IPS-20b (cell line): ENCODE results near the gene DCC.

Source experiments
- H3K27ac ChIP-seq: one replicate; pipeline ENCODE4 v1.5.1; 2013; ENCODE audit warnings: low read length
- H3K27me3 ChIP-seq: 2 replicates; pipeline ENCODE4 v1.6.1; 2013; ENCODE audit warnings: mild to moderate bottlenecking, low read length, inconsistent platforms; ENCODE audit not compliant: insufficient read depth
- H3K36me3 ChIP-seq: 2 replicates; pipeline ENCODE4 v1.6.1; 2013; ENCODE audit warnings: low read depth, mild to moderate bottlenecking, inconsistent platforms, low read length, moderate library complexity; ENCODE audit not compliant: insufficient read depth
- H3K4me1 ChIP-seq: 2 replicates; pipeline ENCODE4 v1.6.1; 2013; ENCODE audit warnings: mild to moderate bottlenecking, control low read depth, inconsistent platforms, low read length, moderate library complexity; ENCODE audit not compliant: insufficient read depth
- H3K4me3 ChIP-seq: 2 replicates; pipeline ENCODE4 v1.5.1; 2013; ENCODE audit warnings: mild to moderate bottlenecking, low read length, inconsistent platforms
- H3K9ac ChIP-seq: 2 replicates; pipeline ENCODE4 v1.6.1; 2013; ENCODE audit warnings: low read depth, mild to moderate bottlenecking, inconsistent platforms, low read length, moderate library complexity
- H3K9me3 ChIP-seq: 2 replicates; pipeline ENCODE4 v1.6.1; 2013; ENCODE audit warnings: mild to moderate bottlenecking, low read depth, low read length, inconsistent platforms; ENCODE audit not compliant: insufficient read depth

The DCC gene

DNA sequence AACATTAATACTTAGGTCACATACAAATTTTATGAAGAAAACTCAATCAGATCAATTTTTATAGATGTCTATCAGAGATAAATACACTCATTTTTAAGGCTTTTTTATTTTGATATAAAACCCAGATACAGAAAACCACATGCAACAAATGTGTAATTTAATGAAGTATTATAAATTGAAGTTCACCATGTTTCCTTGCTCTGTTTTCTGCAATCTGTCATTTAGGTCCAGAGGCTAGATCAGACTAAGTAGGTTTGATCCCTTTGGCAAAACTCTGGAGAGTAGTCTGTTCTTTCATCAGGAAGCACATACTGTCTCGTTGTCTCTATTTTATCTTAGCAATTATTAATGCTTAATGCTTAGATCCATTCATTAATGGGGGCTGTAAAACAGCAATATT, 1042.9 kb downstream of the DCC start:
- Histone ChIP-seq H3K9me3 (no peaks in the 10 kb centered on the region), H3K4me3 (no peak overlapping the region), H3K36me3 (no peaks in the 10 kb centered on the region)

DNA sequence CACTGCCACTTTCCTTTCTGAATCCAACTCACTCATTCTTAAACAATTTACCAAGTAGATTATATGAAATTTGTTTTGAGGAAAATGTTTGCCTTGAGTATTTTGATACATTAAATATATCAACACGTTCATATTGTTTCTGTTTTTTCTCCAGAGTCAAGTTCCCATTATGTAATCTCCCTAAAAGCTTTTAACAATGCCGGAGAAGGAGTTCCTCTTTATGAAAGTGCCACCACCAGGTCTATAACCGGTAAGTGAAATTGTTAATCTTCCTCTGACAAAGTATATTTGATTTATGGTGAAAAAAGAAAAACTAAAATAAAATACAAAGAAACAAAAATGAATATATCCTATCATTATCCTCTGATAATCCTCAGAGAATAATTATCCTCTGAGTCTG, 1045.9 kb downstream of the DCC start:
- Histone ChIP-seq H3K4me1 (peaks cover 4% of the 10 kb centered on the region; the same call in 1 of the 2 replicates), H3K27ac (no peak overlapping the region), H3K27me3 (no peaks in the 10 kb centered on the region), H3K9ac (no peak overlapping the region), H3K4me3 (no peak overlapping the region), H3K9me3 (no peaks in the 10 kb centered on the region), H3K36me3 (no peaks in the 10 kb centered on the region)

More for the DNA sequence above, 1042.9 kb downstream of the DCC start:
- no peaks in the 10 kb centered on the region for H3K27me3 ChIP-seq
- H3K9ac ChIP-seq = no peak overlapping the region
- H3K27ac ChIP-seq = no peak overlapping the region
- H3K4me1 ChIP-seq = no peaks in the 10 kb centered on the region

GRCh38 chr18:53387581-53387980, 1047.6 kb downstream of the DCC start:
- H3K36me3 ChIP-seq = no peaks in the 10 kb centered on the region
- peaks cover 4% of the 10 kb centered on the region; the same call in 1 of the 2 replicates for H3K4me1 ChIP-seq
- H3K9ac ChIP-seq = no peak overlapping the region
- no peak overlapping the region for H3K27ac ChIP-seq
- H3K4me3 ChIP-seq = no peak overlapping the region
- H3K27me3 ChIP-seq = no peaks in the 10 kb centered on the region
- H3K9me3 ChIP-seq = no peaks in the 10 kb centered on the region

GRCh38 chr18:53402670-53403069, 1062.7 kb downstream of the DCC start:
- Histone ChIP-seq H3K4me1 (no peaks in the 10 kb centered on the region), H3K27me3 (no peaks in the 10 kb centered on the region), H3K36me3 (no peaks in the 10 kb centered on the region), H3K9ac (no peak overlapping the region), H3K4me3 (no peak overlapping the region), H3K9me3 (no peaks in the 10 kb centered on the region), H3K27ac (no peak overlapping the region)

DNA sequence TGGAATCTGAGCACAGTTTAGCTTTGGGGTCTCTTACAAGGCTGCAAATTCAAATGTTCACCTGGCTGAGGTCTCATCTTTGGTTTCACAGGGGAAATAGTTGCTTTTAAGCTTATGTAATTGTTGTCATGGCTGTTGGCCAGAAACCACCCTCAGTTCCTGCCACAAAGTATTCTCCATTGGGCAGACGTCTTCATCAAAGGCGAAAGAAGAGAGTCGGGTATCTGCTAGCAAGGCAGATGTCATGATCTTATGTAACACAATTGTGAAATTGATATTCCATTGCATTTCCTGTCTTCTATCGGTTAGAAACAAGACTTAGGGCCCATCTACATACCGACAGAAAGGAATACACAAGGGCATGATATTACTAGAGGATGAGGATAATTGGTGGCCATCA, 1068.3 kb downstream of the DCC start:
- no peak overlapping the region for H3K9ac ChIP-seq
- H3K27ac ChIP-seq = no peak overlapping the region
- no peaks in the 10 kb centered on the region for H3K4me1 ChIP-seq
- H3K36me3 ChIP-seq = no peaks in the 10 kb centered on the region
- H3K9me3 ChIP-seq = no peaks in the 10 kb centered on the region
- no peaks in the 10 kb centered on the region for H3K27me3 ChIP-seq
- H3K4me3 ChIP-seq = no peak overlapping the region

DNA sequence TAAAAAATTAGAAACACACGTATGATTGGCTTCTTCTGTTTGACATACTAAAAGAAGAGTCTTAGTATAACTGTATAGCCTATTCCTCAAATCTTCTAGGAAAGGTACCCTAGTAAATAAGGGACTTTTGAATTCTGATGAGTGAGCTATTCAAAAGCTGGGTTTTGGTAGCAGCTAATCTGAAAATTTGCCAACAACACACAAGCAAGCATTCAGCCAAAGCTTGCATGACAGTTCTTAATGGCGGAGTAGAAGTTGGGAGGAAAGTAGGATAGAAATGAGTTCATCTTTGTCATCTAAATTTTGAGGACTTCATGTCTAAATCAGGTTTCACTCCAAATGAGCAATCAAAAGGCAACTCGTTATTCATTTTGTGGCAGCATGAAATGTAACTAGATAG, 1071.5 kb downstream of the DCC start:
- Histone ChIP-seq H3K9me3 (no peaks in the 10 kb centered on the region), H3K9ac (no peak overlapping the region), H3K4me3 (no peak overlapping the region), H3K27ac (no peak overlapping the region), H3K4me1 (peaks cover 6% of the 10 kb centered on the region), H3K36me3 (no peaks in the 10 kb centered on the region), H3K27me3 (no peaks in the 10 kb centered on the region)

DNA sequence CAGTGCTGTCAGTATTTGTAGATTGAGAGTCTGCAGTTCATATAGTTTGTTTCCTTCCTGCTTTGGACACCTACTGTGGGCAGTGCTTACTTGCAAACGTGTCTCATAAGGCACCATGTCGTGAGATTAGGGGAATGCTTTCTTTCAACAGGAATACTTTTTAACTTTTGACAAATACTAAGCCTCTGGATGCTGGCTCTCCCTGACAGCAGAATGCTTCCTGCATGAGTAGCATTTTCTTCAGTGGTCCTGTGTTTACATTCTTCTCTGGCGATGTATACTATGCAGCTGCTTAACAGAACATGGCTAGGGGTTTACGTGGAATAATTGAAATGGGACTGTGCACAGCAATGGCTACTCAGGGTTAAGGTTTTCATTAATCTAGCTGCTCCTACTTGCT, 1077.0 kb downstream of the DCC start:
- H3K27ac ChIP-seq = no peak overlapping the region
- H3K4me1 ChIP-seq = peaks cover 11% of the 10 kb centered on the region
- H3K9me3 ChIP-seq = no peaks in the 10 kb centered on the region
- H3K9ac ChIP-seq = no peak overlapping the region
- no peaks in the 10 kb centered on the region for H3K27me3 ChIP-seq
- H3K4me3 ChIP-seq = no peak overlapping the region
- H3K36me3 ChIP-seq = no peaks in the 10 kb centered on the region

GRCh38 chr18:53421869-53422268, 1081.9 kb downstream of the DCC start:
- Histone ChIP-seq H3K9ac (no peak overlapping the region), H3K4me3 (no peak overlapping the region), H3K36me3 (no peaks in the 10 kb centered on the region), H3K9me3 (no peaks in the 10 kb centered on the region), H3K27ac (no peak overlapping the region), H3K4me1 (peaks cover 2% of the 10 kb centered on the region; the same call in 1 of the 2 replicates), H3K27me3 (no peaks in the 10 kb centered on the region)

- Histone ChIP-seq H3K36me3 (no peaks in the 10 kb centered on the region), H3K9me3 (no peaks in the 10 kb centered on the region), H3K27ac (no peak overlapping the region), H3K27me3 (no peaks in the 10 kb centered on the region), H3K4me3 (no peak overlapping the region), H3K4me1 (no peaks in the 10 kb centered on the region; the same call in 1 of the 2 replicates), H3K9ac (no peak overlapping the region)
These were observed 1082.9 kb downstream of the DCC start for GRCh38 chr18:53422896-53423295.

GRCh38 chr18:53426666-53427184, 1086.7 kb downstream of the DCC start:
- no peak overlapping the region for H3K27ac ChIP-seq
- no peak overlapping the region for H3K4me3 ChIP-seq
- no peak overlapping the region for H3K9ac ChIP-seq
- H3K9me3 ChIP-seq = no peaks in the 10 kb centered on the region
- no peaks in the 10 kb centered on the region for H3K27me3 ChIP-seq
- H3K36me3 ChIP-seq = no peaks in the 10 kb centered on the region
- no peaks in the 10 kb centered on the region; the same call in 1 of the 2 replicates for H3K4me1 ChIP-seq

- H3K27ac ChIP-seq = no peak overlapping the region
- no peak overlapping the region for H3K4me3 ChIP-seq
- H3K9ac ChIP-seq = no peak overlapping the region
- no peaks in the 10 kb centered on the region for H3K36me3 ChIP-seq
- H3K4me1 ChIP-seq = no peaks in the 10 kb centered on the region
- H3K9me3 ChIP-seq = no peaks in the 10 kb centered on the region
- H3K27me3 ChIP-seq = no peaks in the 10 kb centered on the region
These were observed 1101.9 kb downstream of the DCC start for GRCh38 chr18:53441761-53442414.

- no peak overlapping the region for H3K27ac ChIP-seq
- no peak overlapping the region for H3K9ac ChIP-seq
- no peak overlapping the region for H3K4me3 ChIP-seq
- no peaks in the 10 kb centered on the region for H3K4me1 ChIP-seq
- no peaks in the 10 kb centered on the region for H3K36me3 ChIP-seq
- H3K9me3 ChIP-seq = no peaks in the 10 kb centered on the region
- H3K27me3 ChIP-seq = no peaks in the 10 kb centered on the region
These were observed 1102.4 kb downstream of the DCC start for GRCh38 chr18:53442415-53442783.
